ENCODE measurements around the gene ZNF200. TPM values are rescaled to one million over a fixed set of nuclear protein-coding genes. Genes with fewer than 3 reads are reported as not detected.
A peak's percentile ranks its signal among the peaks of the same experiment; 100 is the strongest.

The ZNF200 gene, protein sequence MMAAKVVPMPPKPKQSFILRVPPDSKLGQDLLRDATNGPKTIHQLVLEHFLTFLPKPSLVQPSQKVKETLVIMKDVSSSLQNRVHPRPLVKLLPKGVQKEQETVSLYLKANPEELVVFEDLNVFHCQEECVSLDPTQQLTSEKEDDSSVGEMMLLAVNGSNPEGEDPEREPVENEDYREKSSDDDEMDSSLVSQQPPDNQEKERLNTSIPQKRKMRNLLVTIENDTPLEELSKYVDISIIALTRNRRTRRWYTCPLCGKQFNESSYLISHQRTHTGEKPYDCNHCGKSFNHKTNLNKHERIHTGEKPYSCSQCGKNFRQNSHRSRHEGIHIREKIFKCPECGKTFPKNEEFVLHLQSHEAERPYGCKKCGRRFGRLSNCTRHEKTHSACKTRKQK
- total RNA-seq = 1 to 10 TPM; 1.9 to 4.8 (median 3.5) TPM
- long read RNA-seq, partial matches to known transcripts = 0 of 1 reads
- long read RNA-seq, other reads (novel, unspliced or antisense) = 0 of 1 reads

GRCh38 chr16:3234857-3235561, at the start of gene ZNF200:
TSS of gene ZNF200 (minus strand) at chr16:3235158. CDS start at chr16:3233755, 1,403 bp downstream.
- intact Hi-C loops (cut with DNase I) = no loop called here
- peak; percentile 70 for TF ChIP-seq POLR2A (IDR thresholded peaks at IDR 0.05)
- TF ChIP-seq, protein P1, sequence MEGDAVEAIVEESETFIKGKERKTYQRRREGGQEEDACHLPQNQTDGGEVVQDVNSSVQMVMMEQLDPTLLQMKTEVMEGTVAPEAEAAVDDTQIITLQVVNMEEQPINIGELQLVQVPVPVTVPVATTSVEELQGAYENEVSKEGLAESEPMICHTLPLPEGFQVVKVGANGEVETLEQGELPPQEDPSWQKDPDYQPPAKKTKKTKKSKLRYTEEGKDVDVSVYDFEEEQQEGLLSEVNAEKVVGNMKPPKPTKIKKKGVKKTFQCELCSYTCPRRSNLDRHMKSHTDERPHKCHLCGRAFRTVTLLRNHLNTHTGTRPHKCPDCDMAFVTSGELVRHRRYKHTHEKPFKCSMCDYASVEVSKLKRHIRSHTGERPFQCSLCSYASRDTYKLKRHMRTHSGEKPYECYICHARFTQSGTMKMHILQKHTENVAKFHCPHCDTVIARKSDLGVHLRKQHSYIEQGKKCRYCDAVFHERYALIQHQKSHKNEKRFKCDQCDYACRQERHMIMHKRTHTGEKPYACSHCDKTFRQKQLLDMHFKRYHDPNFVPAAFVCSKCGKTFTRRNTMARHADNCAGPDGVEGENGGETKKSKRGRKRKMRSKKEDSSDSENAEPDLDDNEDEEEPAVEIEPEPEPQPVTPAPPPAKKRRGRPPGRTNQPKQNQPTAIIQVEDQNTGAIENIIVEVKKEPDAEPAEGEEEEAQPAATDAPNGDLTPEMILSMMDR (IDR thresholded peaks at IDR 0.05) = no peak
- ATAC-seq (peak; percentile 98 to 99 (median 98)), DNase-seq (peak; percentile 96 to 98 (median 97))
- Histone ChIP-seq H3K4me1 (peaks cover 0 to 7% (median 2%) of the 10 kb centered on the region in 4 donors), H3K9me3 (no peaks in the 10 kb centered on the region), H3K27me3 (no peaks in the 10 kb centered on the region), H3K4me3 (peak within 1 kb of the TSS; percentile 90 to 96 (median 95)), H3K27ac (peak within 1 kb of the TSS; percentile 81 to 96 (median 94)), H3K36me3 (peaks cover 0 to 27% (median 9%) of the 10 kb centered on the region in 4 donors)
- WGBS (ENCODE audit: insufficient coverage, low coverage, low lambda C conversion rate, missing lambda C conversion rate) = 2% methylated on average over 19 of the region's 59 CpGs

GRCh38 chr16:3283543-3284447, 48.8 kb upstream of the ZNF200 start:
- DNase-seq (peak in 1 of 3 donors; percentile 64), ATAC-seq (no peak)
- Histone ChIP-seq H3K27me3 (no peaks in the 10 kb centered on the region), H3K9me3 (peaks cover 0 to 7% (median 2%) of the 10 kb centered on the region in 4 donors), H3K36me3 (peaks cover 0 to 24% (median 11%) of the 10 kb centered on the region in 4 donors), H3K27ac (peak overlapping the region; percentile 98 to 99 (median 98)), H3K4me3 (peak overlapping the region; percentile 73 to 98 (median 90)), H3K4me1 (peaks cover 0 to 21% (median 3%) of the 10 kb centered on the region in 4 donors)
- TF ChIP-seq, protein P1 (IDR thresholded peaks at IDR 0.05) = no peak
- peak; percentile 0 for TF ChIP-seq POLR2A (IDR thresholded peaks at IDR 0.05)
- intact Hi-C loops (cut with DNase I) = loop anchor here in 1 of 2 donors (10.0 kb wide), 1 partner anchor 211 kb away; the partner anchor contains the start of gene C16orf90
- 20% methylated on average over 16 of the region's 56 CpGs for WGBS (ENCODE audit: insufficient coverage, low coverage, low lambda C conversion rate, missing lambda C conversion rate)

GRCh38 chr16:3282730-3283542, 48.0 kb upstream of the ZNF200 start, which contains the start of gene ZNF263:
TSS of gene ZNF263 (plus strand) at chr16:3283491. CDS start at chr16:3283819, 328 bp downstream.
- H3K27me3 ChIP-seq = no peaks in the 10 kb centered on the region
- peaks cover 0 to 21% (median 3%) of the 10 kb centered on the region in 4 donors for H3K4me1 ChIP-seq
- intact Hi-C loops (cut with DNase I) = loop anchor here in 1 of 2 donors (10.0 kb wide), 1 partner anchor 212 kb away; the partner anchor contains the start of gene C16orf90
- 0% methylated on average over 41 of the region's 72 CpGs for WGBS (ENCODE audit: insufficient coverage, low coverage, low lambda C conversion rate, missing lambda C conversion rate)
- peaks cover 0 to 17% (median 8%) of the 10 kb centered on the region in 4 donors for H3K36me3 ChIP-seq
- H3K9me3 ChIP-seq = peaks cover 0 to 3% (median 1%) of the 10 kb centered on the region in 4 donors
- TF ChIP-seq, protein P1 (IDR thresholded peaks at IDR 0.05) = no peak
- TF ChIP-seq POLR2A (IDR thresholded peaks at IDR 0.05) = peak; percentile 65
- peak; percentile 95 to 98 (median 97) for DNase-seq
- H3K27ac ChIP-seq = peak within 1 kb of the TSS; percentile 98 to 99 (median 98)
- peak within 1 kb of the TSS; percentile 73 to 98 (median 90) for H3K4me3 ChIP-seq
- peak; percentile 94 to 97 (median 96) for ATAC-seq

Data from right lobe of liver (tissue), 6 donors.